ENCODE data around the gene MAP3K2.

The MAP3K2 gene

DNA sequence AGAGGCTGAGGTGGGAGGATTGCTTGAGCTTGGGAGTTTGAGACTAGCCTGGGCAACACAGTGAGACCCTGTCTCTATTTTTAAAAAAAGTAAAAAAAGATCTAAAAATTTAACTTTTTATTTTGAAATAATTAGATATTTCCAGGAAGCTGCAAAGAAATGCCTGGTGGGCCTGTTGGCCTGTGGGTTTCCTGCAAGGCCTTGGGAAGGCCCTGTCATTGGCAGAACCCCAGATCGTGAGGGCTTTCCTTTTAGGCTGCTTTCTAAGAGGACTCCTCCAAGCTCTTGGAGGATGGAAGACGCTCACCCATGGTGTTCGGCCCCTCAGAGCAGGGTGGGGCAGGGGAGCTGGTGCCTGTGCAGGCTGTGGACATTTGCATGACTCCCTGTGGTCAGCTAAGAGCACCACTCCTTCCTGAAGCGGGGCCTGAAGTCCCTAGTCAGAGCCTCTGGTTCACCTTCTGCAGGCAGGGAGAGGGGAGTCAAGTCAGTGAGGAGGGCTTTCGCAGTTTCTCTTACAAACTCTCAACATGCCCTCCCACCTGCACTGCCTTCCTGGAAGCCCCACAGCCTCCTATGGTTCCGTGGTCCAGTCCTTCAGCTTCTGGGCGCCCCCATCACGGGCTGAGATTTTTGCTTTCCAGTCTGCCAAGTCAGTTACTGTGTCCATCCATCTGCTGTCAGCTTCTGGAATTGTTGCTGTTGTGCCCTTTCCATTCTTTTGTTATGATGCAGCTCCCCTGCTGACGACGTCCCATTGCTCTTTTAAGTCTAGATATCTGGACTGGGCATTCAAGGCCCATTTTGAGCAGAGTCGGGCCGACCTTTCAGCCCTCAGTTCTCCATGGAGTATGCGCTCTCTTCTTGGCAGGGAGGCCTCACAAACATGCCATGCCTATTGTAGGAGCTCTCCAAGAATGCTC lies 37.1 kb upstream of the MAP3K2 start:
- ChIA-PET CTCF (interaction anchor here (1.6 to 3.1 kb wide), 4 partner anchors 9 to 101 kb away, joined by 5 to 19 read pairs (median 6); no protein-coding TSS in a partner anchor), POLR2A (interaction anchor here (1.2 kb wide), 1 partner anchor 9 kb away, joined by 3 read pairs; no protein-coding TSS in a partner anchor)
- no peak overlapping the region for H3K4me3 ChIP-seq (ENCODE audit: low read depth, low read length)
- H3K36me3 ChIP-seq (ENCODE audit: control insufficient read depth in 2 of 2, insufficient read depth in 1 of 2, low read length in 2 of 2) = no peaks in the 10 kb centered on the region
- H3K9me3 ChIP-seq (ENCODE audit: control insufficient read depth, insufficient read depth, low read depth, low read length) = no peaks in the 10 kb centered on the region
- TF ChIP-seq REPIN1 (tag by site-specific recombination; IDR thresholded peaks at IDR 0.05; ENCODE audit: low read depth) = no peak
- TF ChIP-seq HOXC10 (CRISPR knock-in tag; IDR thresholded peaks at IDR 0.05) = no peak
- no peak for TF ChIP-seq ZNF391 (tag by site-specific recombination; IDR thresholded peaks at IDR 0.05; ENCODE audit: borderline replicate concordance, low read depth)
- no peak for TF ChIP-seq ZSCAN23 (tag by site-specific recombination; IDR thresholded peaks at IDR 0.05)
- TF ChIP-seq ZNF146 (tag by site-specific recombination; IDR thresholded peaks at IDR 0.05) = no peak
- TF ChIP-seq ZNF302 (tag by site-specific recombination; IDR thresholded peaks at IDR 0.05; ENCODE audit: low read depth) = no peak
- TF ChIP-seq ZNF585B (tag by site-specific recombination; IDR thresholded peaks at IDR 0.05) = no peak
- no peak overlapping the region for H3K27ac ChIP-seq (ENCODE audit: extremely low read depth, low read depth, low read length)
- H3K4me1 ChIP-seq (ENCODE audit: control insufficient read depth, insufficient read depth, low read length) = no peaks in the 10 kb centered on the region

DNA sequence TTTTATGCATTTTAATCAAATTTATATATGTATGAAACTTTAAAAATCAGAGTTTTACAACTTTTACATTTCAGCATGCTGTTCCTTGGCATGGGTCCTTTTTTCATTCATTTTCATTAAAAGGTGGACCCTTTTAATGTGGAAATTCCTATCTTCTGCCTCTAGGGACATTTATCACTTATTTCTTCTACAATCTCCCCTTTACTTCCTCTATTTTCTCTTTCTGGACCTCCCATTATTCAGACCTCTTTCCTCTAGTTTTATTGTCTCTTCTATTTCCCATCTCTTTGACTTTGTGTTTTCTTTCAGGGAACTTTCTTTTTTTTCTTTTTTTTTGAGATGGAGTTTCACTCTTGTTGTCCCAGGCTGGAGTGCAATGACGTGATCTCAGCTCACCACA lies 36.1 kb upstream of the MAP3K2 start:
- Histone ChIP-seq H3K36me3 (ENCODE audit: control insufficient read depth in 2 of 2, insufficient read depth in 1 of 2, low read length in 2 of 2) (no peaks in the 10 kb centered on the region), H3K9me3 (ENCODE audit: control insufficient read depth, insufficient read depth, low read depth, low read length) (no peaks in the 10 kb centered on the region), H3K4me3 (ENCODE audit: low read depth, low read length) (no peak overlapping the region), H3K27ac (ENCODE audit: extremely low read depth, low read depth, low read length) (no peak overlapping the region), H3K4me1 (ENCODE audit: control insufficient read depth, insufficient read depth, low read length) (no peaks in the 10 kb centered on the region)
- CTCF ChIA-PET = interaction anchor here (1.6 to 3.1 kb wide), 2 partner anchors 8 to 59 kb away, joined by 6 to 19 read pairs; no protein-coding TSS in a partner anchor
- POLR2A ChIA-PET = interaction anchor here (1.8 kb wide), 1 partner anchor 11 kb away, joined by 4 read pairs; no protein-coding TSS in a partner anchor
- TF ChIP-seq, protein P1, sequence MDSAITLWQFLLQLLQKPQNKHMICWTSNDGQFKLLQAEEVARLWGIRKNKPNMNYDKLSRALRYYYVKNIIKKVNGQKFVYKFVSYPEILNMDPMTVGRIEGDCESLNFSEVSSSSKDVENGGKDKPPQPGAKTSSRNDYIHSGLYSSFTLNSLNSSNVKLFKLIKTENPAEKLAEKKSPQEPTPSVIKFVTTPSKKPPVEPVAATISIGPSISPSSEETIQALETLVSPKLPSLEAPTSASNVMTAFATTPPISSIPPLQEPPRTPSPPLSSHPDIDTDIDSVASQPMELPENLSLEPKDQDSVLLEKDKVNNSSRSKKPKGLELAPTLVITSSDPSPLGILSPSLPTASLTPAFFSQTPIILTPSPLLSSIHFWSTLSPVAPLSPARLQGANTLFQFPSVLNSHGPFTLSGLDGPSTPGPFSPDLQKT (IDR thresholded peaks at IDR 0.05; ENCODE audit: borderline replicate concordance, low read depth, low read length) = no peak
- TF ChIP-seq ZNF37A (tag by site-specific recombination; IDR thresholded peaks at IDR 0.05) (no peak), ZNF335 (tag by site-specific recombination; conservative IDR thresholded peaks at IDR 0.05) (peak; percentile 1; the same call in 1 of the 2 replicates), PRDM1 (tag by site-specific recombination; IDR thresholded peaks at IDR 0.05) (peak; percentile 27; the same call in 1 of the 2 replicates), ZNF146 (tag by site-specific recombination; IDR thresholded peaks at IDR 0.05) (no peak), ZNF211 (tag by site-specific recombination; IDR thresholded peaks at IDR 0.05; ENCODE audit: low read depth) (no peak), ZNF626 (tag by site-specific recombination; IDR thresholded peaks at IDR 0.05) (no peak)
- TF ChIP-seq, protein P2, sequence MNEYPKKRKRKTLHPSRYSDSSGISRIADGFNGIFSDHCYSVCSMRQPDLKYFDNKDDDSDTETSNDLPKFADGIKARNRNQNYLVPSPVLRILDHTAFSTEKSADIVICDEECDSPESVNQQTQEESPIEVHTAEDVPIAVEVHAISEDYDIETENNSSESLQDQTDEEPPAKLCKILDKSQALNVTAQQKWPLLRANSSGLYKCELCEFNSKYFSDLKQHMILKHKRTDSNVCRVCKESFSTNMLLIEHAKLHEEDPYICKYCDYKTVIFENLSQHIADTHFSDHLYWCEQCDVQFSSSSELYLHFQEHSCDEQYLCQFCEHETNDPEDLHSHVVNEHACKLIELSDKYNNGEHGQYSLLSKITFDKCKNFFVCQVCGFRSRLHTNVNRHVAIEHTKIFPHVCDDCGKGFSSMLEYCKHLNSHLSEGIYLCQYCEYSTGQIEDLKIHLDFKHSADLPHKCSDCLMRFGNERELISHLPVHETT (tag by site-specific recombination; IDR thresholded peaks at IDR 0.05) = no peak

DNA sequence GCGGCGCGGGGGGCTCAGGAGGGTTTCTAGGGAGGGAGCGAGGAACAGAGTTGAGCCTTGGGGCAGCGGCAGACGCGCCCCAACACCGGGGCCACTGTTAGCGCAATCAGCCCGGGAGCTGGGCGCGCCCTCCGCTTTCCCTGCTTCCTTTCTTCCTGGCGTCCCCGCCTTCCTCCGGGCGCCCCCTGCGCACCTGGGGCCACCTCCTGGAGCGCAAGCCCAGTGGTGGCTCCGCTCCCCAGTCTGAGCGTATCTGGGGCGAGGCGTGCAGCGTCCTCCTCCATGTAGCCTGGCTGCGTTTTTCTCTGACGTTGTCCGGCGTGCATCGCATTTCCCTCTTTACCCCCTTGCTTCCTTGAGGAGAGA lies 35.7 kb upstream of the MAP3K2 start:
- Histone ChIP-seq H3K36me3 (ENCODE audit: control insufficient read depth in 2 of 2, insufficient read depth in 1 of 2, low read length in 2 of 2) (no peaks in the 10 kb centered on the region), H3K4me3 (ENCODE audit: low read depth, low read length) (peak overlapping the region; percentile 30), H3K27ac (ENCODE audit: extremely low read depth, low read depth, low read length) (no peak overlapping the region), H3K9me3 (ENCODE audit: control insufficient read depth, insufficient read depth, low read depth, low read length) (no peaks in the 10 kb centered on the region), H3K4me1 (ENCODE audit: control insufficient read depth, insufficient read depth, low read length) (no peaks in the 10 kb centered on the region)
- ChIA-PET CTCF (interaction anchor here (3.1 kb wide), 1 partner anchor 8 kb away, joined by 19 read pairs; no protein-coding TSS in a partner anchor), POLR2A (interaction anchor here (1.8 kb wide), 1 partner anchor 11 kb away, joined by 4 read pairs; no protein-coding TSS in a partner anchor)
- TF ChIP-seq, protein P3, sequence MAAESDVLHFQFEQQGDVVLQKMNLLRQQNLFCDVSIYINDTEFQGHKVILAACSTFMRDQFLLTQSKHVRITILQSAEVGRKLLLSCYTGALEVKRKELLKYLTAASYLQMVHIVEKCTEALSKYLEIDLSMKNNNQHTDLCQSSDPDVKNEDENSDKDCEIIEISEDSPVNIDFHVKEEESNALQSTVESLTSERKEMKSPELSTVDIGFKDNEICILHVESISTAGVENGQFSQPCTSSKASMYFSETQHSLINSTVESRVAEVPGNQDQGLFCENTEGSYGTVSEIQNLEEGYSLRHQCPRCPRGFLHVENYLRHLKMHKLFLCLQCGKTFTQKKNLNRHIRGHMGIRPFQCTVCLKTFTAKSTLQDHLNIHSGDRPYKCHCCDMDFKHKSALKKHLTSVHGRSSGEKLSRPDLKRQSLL (tag by site-specific recombination; IDR thresholded peaks at IDR 0.05) = no peak
- no peak for TF ChIP-seq ZNF157 (tag by site-specific recombination; IDR thresholded peaks at IDR 0.05)
- no peak for TF ChIP-seq ZNF302 (tag by site-specific recombination; IDR thresholded peaks at IDR 0.05; ENCODE audit: low read depth)
- no peak for TF ChIP-seq TRIM28 (IDR thresholded peaks at IDR 0.05; ENCODE audit: borderline replicate concordance, low read length)
- TF ChIP-seq GLIS2 (tag by site-specific recombination; IDR thresholded peaks at IDR 0.05) = peak; percentile 71
- no peak for TF ChIP-seq ZNF24 (tag by site-specific recombination; IDR thresholded peaks at IDR 0.05)
- TF ChIP-seq PRDM1 (tag by site-specific recombination; IDR thresholded peaks at IDR 0.05) = no peak
- no peak for TF ChIP-seq ZNF416 (tag by site-specific recombination; IDR thresholded peaks at IDR 0.05)
- no peak for TF ChIP-seq ZNF529 (tag by site-specific recombination; IDR thresholded peaks at IDR 0.05; ENCODE audit: insufficient replicate concordance)
- no peak for TF ChIP-seq MYNN (tag by site-specific recombination; IDR thresholded peaks at IDR 0.05; ENCODE audit: borderline replicate concordance)
- no peak for TF ChIP-seq ZNF654 (tag by site-specific recombination; IDR thresholded peaks at IDR 0.05; ENCODE audit: low read depth)
- TF ChIP-seq ZNF544 (tag by site-specific recombination; IDR thresholded peaks at IDR 0.05) = no peak
- 0 out of 2 replicates have a peak, but pooled peaks have one; percentile 19 for TF ChIP-seq ZIC2 (tag by site-specific recombination; IDR thresholded peaks at IDR 0.05)
- TF ChIP-seq ZNF214 (tag by site-specific recombination; IDR thresholded peaks at IDR 0.05; ENCODE audit: borderline replicate concordance) = no peak
- no peak for TF ChIP-seq ZNF350 (tag by site-specific recombination; IDR thresholded peaks at IDR 0.05)
- no peak for TF ChIP-seq ZFHX2 (tag by site-specific recombination; conservative IDR thresholded peaks at IDR 0.05)
